K562 (cell line): Measurements from ENCODE around the gene CCDC71L. TPM values are rescaled to one million over a fixed set of nuclear protein-coding genes. Genes with fewer than 3 reads are reported as not detected.

ENCODE experiments used
- ARHGAP35 ChIP-seq: fragments of 450-650 bp; IDR thresholded peaks from 2 replicates; pipeline ENCODE4 v1.6.1; 2018; ENCODE audit not compliant: partially characterized antibody
- ARID1B ChIP-seq: fragments of 450-650 bp; IDR thresholded peaks from 2 replicates; pipeline ENCODE4 v1.6.1; 2016; ENCODE audit warnings: antibody characterized with exemption, mild to moderate bottlenecking, inconsistent platforms
- ASH1L ChIP-seq: fragments of 450-650 bp; IDR thresholded peaks from 2 replicates; pipeline ENCODE4 v1.6.1; 2018; ENCODE audit warnings: borderline replicate concordance, mild to moderate bottlenecking, low read depth; ENCODE audit not compliant: partially characterized antibody
- BRF2 ChIP-seq: IDR thresholded peaks from 3 replicates; pipeline ENCODE4 v1.6.1; 2011; ENCODE audit warnings: borderline replicate concordance, mild to moderate bottlenecking; ENCODE audit not compliant: insufficient read length, insufficient read depth
- CBFB ChIP-seq: sonication (generic); formaldehyde crosslinking; IDR thresholded peaks from 2 replicates; pipeline ENCODE4 v1.4.0; 2020; ENCODE audit warnings: mild to moderate bottlenecking, missing genetic modification reagents
- CBX8 ChIP-seq: fragments of 200-600 bp; sonication (generic); IDR thresholded peaks from 2 replicates; pipeline ENCODE4 v1.6.1; 2012; ENCODE audit warnings: borderline replicate concordance, mixed run types, low read depth, mild to moderate bottlenecking, moderate library complexity, mixed read lengths, low read length, control low read depth, inconsistent platforms; ENCODE audit not compliant: poor library complexity, severe bottlenecking; ENCODE audit errors: extremely low read depth
- CTBP1 ChIP-seq: fragments of 450-650 bp; IDR thresholded peaks from 2 replicates; pipeline ENCODE4 v1.6.1; 2016; ENCODE audit warnings: borderline replicate concordance
- FOXK1 ChIP-seq: sonication (generic); formaldehyde crosslinking; IDR thresholded peaks from 2 replicates; pipeline ENCODE4 v1.8.0; 2022; ENCODE audit warnings: missing genetic modification reagents, mild to moderate bottlenecking, borderline replicate concordance
- HDGF ChIP-seq: fragments of 450-650 bp; IDR thresholded peaks from 2 replicates; pipeline ENCODE4 v1.6.1; 2016
- HNRNPL ChIP-seq: fragments of 200-400 bp; formaldehyde crosslinking; IDR thresholded peaks from 2 replicates; pipeline ENCODE4 v1.6.1; 2017; ENCODE audit warnings: low read depth, mild to moderate bottlenecking, low read length
- HSF4 ChIP-seq: fragments of 250-450 bp; sonication (Bioruptor Pico); IDR thresholded peaks from 2 replicates; pipeline ENCODE4 v2.1.2; 2022; ENCODE audit warnings: mild to moderate bottlenecking, moderate library complexity, borderline replicate concordance
- MAFK ChIP-seq: IDR thresholded peaks from 2 replicates; pipeline ENCODE4 v1.6.1; 2011; ENCODE audit warnings: low read length, improper control_type of control experiment
- MTA3 ChIP-seq: fragments of 450-650 bp; formaldehyde crosslinking; IDR thresholded peaks from 2 replicates; pipeline ENCODE4 v1.6.1; 2017; ENCODE audit warnings: mild to moderate bottlenecking, borderline replicate concordance
- OTX1 ChIP-seq: fragments of 450-650 bp; formaldehyde crosslinking; IDR thresholded peaks from 2 replicates; pipeline ENCODE4 v1.4.0; 2022; ENCODE audit warnings: mild to moderate bottlenecking
- SIX5 ChIP-seq, 2 experiments: IDR thresholded peaks; 2 replicates each; pipeline ENCODE4 v1.6.1; 2011; ENCODE audit warnings: low read length in 2 of 2, borderline replicate concordance in 1 of 2, low read depth in 1 of 2, mild to moderate bottlenecking in 1 of 2, moderate library complexity in 1 of 2; ENCODE audit not compliant: insufficient read depth in 1 of 2
- SLC30A9 ChIP-seq: fragments of 250-450 bp; sonication (Bioruptor Pico); IDR thresholded peaks from 2 replicates; pipeline ENCODE4 v1.8.0; 2022; ENCODE audit warnings: mild to moderate bottlenecking, moderate library complexity
- ZNF785 ChIP-seq: fragments of 250-450 bp; sonication (Bioruptor Pico); IDR thresholded peaks from 2 replicates; pipeline ENCODE4 v1.4.0; 2020; ENCODE audit warnings: mild to moderate bottlenecking
- polyA plus RNA-seq, 8 experiments: library from polyadenylated mRNA; depleted of rRNA in 4 of 8; stranded (reverse) in 5 of 8; unstranded in 3 of 8; fragments of >200 nt; fragmentation: Nextera tagmentation in 2 of 8; fragmentation: Illumina TruSeq in 1 of 8; extraction: Ambion mirVana in 2 of 8; extraction: Trizol in 1 of 8; gene quantifications; 2 replicates each; pipeline versions ENCODE4 v1.2.1 to v1.2.3, GENCODE V29; 2011 to 2014; ENCODE audit warnings: inconsistent platforms in 1 of 8, missing spikeins in 1 of 8
- total RNA-seq, 7 experiments: library from RNA; depleted of rRNA in 6 of 7; stranded (reverse); fragments of >200 nt in 6 of 7; fragmentation: Illumina TruSeq in 2 of 7; extraction: Trizol in 2 of 7; gene quantifications; 2 replicates each; pipeline versions ENCODE4 v1.2.1 to v1.2.3, GENCODE V29; 2011 to 2021; ENCODE audit warnings: low replicate concordance in 1 of 7
- TF ChIP-seq, protein P1 (sequence below): sonication (generic); formaldehyde crosslinking; IDR thresholded peaks from 2 replicates; pipeline ENCODE4 v1.8.1; 2022; ENCODE audit warnings: missing genetic modification reagents
- TF ChIP-seq, protein P2 (sequence below): fragments of 450-650 bp; IDR thresholded peaks from 2 replicates; pipeline ENCODE4 v1.6.1; 2016
- TF ChIP-seq, protein P3 (sequence below): fragments of 250-450 bp; sonication (Bioruptor Pico); IDR thresholded peaks from 2 replicates; pipeline ENCODE4 v1.5.0; 2020; ENCODE audit warnings: mild to moderate bottlenecking, borderline replicate concordance
- TF ChIP-seq, protein P4 (sequence below): fragments of 250-450 bp; sonication (Bioruptor Pico); IDR thresholded peaks from 2 replicates; pipeline ENCODE4 v1.5.0; 2021

Gene CCDC71L
- total and polyA plus RNA-seq, 9 of the 15 experiments (the other 6 are each of a cell fraction or from before 2014, with no cell fraction given) = 5.7 to 108 (median 25.4) TPM

DNA sequence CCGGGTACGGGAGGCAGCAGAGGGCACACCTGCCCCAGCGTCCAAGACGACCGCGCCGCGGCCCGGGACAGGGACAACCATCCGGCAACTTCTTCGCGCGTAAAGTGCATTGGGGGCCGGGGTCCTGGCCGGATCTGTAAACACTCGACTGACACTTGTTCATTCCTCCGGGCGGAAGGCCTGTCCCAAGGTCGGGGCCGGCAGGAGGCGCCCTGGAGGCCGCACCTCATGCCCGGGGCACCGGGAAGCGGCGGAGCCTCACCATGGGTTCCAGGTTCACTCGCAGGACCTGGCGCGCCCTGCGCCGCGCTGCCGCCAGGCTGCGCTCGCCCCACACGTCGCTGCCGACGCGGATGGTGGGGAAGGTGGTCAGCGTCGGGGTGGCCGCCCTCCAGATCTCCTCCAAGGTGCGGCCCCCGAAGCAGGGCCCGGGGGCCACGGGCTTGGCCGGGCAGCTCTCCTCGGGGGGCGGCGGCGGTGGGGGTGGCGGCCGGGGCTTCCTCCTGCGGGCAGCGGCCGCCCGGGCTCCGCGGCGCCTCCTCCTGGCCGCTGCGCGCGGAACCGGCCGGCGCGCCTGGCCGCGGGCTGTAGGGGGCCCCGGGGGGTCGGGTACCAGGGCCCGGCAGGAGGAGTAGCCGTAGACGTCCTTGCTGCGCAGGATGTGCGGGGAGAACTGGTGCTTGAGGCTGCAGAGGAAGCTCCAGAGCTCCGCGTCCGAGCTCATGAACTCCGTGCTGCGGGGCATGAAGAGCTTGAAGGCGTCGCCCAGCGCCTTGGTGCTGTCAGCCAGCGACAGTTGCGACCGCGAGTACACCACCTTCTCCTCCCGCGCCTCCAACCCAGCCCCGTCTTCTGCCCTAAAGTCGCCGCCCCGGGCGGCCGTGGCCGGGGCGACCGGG is 746 bp downstream of the CCDC71L start (continued):
- TF ChIP-seq, protein P1, sequence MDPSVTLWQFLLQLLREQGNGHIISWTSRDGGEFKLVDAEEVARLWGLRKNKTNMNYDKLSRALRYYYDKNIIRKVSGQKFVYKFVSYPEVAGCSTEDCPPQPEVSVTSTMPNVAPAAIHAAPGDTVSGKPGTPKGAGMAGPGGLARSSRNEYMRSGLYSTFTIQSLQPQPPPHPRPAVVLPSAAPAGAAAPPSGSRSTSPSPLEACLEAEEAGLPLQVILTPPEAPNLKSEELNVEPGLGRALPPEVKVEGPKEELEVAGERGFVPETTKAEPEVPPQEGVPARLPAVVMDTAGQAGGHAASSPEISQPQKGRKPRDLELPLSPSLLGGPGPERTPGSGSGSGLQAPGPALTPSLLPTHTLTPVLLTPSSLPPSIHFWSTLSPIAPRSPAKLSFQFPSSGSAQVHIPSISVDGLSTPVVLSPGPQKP = no peak
- TF ChIP-seq CTBP1 (peak; percentile 99), OTX1 (CRISPR knock-in tag) (peak; percentile 56), HNRNPL (peak; percentile 100), BRF2 (no peak), ARHGAP35 (no peak), ARID1B (peak; percentile 73; the same call in 1 of the 2 replicates), HDGF (no peak), MAFK (no peak), ZNF785 (CRISPR knock-in tag) (no peak), CBX8 (no peak), SLC30A9 (CRISPR knock-in tag) (no peak), HSF4 (no peak; the same call in 1 of the 2 replicates), MTA3 (peak; percentile 99), CBFB (no peak; the same call in 1 of the 2 replicates), ASH1L (no peak), FOXK1 (CRISPR knock-in tag) (peak; percentile 94), SIX5 (IDR thresholded peaks at IDR 0.05; ENCODE audit: borderline replicate concordance in 1 of 2, insufficient read depth in 1 of 2, low read depth in 1 of 2, low read length in 2 of 2) (no peak)
- TF ChIP-seq, protein P2, sequence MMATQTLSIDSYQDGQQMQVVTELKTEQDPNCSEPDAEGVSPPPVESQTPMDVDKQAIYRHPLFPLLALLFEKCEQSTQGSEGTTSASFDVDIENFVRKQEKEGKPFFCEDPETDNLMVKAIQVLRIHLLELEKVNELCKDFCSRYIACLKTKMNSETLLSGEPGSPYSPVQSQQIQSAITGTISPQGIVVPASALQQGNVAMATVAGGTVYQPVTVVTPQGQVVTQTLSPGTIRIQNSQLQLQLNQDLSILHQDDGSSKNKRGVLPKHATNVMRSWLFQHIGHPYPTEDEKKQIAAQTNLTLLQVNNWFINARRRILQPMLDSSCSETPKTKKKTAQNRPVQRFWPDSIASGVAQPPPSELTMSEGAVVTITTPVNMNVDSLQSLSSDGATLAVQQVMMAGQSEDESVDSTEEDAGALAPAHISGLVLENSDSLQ = peak; percentile 68; the same call in 1 of the 2 replicates
- TF ChIP-seq, protein P3, sequence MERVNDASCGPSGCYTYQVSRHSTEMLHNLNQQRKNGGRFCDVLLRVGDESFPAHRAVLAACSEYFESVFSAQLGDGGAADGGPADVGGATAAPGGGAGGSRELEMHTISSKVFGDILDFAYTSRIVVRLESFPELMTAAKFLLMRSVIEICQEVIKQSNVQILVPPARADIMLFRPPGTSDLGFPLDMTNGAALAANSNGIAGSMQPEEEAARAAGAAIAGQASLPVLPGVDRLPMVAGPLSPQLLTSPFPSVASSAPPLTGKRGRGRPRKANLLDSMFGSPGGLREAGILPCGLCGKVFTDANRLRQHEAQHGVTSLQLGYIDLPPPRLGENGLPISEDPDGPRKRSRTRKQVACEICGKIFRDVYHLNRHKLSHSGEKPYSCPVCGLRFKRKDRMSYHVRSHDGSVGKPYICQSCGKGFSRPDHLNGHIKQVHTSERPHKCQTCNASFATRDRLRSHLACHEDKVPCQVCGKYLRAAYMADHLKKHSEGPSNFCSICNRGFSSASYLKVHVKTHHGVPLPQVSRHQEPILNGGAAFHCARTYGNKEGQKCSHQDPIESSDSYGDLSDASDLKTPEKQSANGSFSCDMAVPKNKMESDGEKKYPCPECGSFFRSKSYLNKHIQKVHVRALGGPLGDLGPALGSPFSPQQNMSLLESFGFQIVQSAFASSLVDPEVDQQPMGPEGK (CRISPR knock-in tag) = no peak
- TF ChIP-seq, protein P4, sequence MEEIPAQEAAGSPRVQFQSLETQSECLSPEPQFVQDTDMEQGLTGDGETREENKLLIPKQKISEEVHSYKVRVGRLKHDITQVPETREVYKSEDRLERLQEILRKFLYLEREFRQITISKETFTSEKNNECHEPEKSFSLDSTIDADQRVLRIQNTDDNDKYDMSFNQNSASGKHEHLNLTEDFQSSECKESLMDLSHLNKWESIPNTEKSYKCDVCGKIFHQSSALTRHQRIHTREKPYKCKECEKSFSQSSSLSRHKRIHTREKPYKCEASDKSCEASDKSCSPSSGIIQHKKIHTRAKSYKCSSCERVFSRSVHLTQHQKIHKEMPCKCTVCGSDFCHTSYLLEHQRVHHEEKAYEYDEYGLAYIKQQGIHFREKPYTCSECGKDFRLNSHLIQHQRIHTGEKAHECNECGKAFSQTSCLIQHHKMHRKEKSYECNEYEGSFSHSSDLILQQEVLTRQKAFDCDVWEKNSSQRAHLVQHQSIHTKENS (CRISPR knock-in tag) = no peak
